Renal cortical epithelial cell (primary cell): Measurements from ENCODE around the gene DENR. TPM values are rescaled to one million over a fixed set of nuclear protein-coding genes. Genes with fewer than 3 reads are reported as not detected.
"Not testable (repeated sequence)": the region's sequence is repeated elsewhere in the genome, so short reads cannot be mapped to it uniquely, and the experiment has no call there.

Experiments
- DNase-seq: peaks from one replicate; pipeline ENCODE4 v3.0.0-alpha.2; 2011; ENCODE audit warnings: low read depth
- total RNA-seq: library from RNA; depleted of rRNA; stranded (reverse); fragments of >200 nt; gene quantifications from 2 replicates; pipeline ENCODE4 v1.2.3, GENCODE V29; 2014

Gene DENR
- total RNA-seq, 1 donor from 2014 or later: 46.7 TPM

DNA sequence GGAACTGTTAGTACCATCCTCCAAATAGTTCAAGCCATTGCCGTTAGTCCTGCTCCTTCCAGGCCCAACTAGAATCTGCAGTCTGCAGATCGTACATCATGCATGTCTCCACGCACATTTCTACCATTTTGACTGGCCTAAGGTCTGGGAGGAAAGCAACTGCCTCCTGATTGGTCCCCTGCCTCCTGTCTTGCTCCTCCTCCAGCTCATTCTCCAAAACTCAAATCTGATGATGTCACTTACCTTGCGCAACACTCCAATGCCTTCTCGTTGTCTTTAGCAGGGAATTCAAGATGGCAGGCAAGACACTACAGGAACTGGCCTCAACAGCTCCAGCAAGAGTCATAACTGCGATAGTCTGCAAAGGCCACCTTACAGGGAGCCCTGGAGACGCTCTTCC is 12.3 kb upstream of the DENR start:
- DNase-seq: no peak

- no peak for DNase-seq
Measured at GRCh38 chr12:122743895-122744525, 8.6 kb upstream of the DENR start.

DNA sequence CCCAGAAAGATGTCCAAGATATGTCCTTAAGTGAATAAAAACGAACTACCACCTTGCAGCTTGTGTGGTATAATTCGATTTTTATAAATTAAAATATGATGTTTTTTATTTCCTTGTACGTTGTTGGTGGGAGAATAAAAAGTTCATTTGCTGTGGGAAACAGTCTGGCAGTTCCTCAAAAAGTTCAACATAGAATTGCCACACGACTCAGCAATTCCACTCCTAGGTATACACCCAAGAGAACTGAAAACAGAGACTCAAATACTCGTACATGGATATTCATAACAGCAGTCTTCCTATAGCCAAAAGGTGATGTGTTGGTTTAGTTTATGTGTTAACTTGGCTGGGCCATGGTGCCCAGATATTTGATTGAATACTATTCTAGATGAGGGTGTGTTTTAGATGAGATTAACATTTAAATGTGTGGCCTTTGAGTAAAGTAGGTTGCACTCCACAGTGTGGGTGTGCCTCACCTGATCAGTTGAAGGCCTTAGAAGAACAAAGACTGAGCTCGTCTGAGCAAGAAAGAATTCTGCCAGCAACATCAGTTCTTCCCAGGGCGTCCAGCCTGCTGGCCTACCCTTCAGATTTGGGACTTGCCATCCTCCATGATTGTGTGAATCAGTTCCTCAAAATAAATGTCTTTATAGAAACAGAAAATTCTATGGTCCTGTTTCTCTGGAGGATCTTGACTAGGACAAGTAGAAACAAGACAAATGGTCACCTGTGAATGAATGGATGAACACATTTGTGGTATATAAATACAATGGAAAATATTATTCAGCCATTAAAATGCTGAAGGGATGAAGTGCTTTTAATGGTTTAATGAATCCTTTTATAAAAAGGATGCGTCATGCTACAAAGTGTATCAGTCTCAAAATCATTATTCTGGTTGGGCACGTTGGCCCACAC is 5.1 kb upstream of the DENR start:
- DNase-seq: no peak

- no peak for DNase-seq
Measured at GRCh38 chr12:122749569-122750332, 2.9 kb upstream of the DENR start.

GRCh38 chr12:122750781-122751515 is 1.7 kb upstream of the DENR start:
- DNase-seq: not testable (repeated sequence)

DNA sequence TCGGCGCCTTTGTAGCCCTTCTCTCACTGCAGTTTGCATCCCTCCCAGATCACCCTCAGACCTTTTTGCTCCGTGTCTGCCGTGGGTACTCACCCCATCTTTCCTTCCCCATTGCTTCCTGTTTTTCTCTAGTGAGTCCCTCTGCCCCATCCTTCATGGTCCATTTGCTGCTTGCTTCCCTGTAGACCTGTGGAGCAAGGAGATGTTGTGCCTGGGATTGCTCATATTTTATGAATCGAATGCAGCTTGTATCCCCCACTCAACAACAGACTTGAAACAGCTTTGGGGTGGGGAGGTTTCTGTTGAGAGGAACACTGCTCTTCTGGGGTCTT is 661 bp downstream of the DENR start:
- peak; percentile 24 for DNase-seq

GRCh38 chr12:122754790-122755189 is 2.2 kb downstream of the DENR start:
- DNase-seq: no peak

DNA sequence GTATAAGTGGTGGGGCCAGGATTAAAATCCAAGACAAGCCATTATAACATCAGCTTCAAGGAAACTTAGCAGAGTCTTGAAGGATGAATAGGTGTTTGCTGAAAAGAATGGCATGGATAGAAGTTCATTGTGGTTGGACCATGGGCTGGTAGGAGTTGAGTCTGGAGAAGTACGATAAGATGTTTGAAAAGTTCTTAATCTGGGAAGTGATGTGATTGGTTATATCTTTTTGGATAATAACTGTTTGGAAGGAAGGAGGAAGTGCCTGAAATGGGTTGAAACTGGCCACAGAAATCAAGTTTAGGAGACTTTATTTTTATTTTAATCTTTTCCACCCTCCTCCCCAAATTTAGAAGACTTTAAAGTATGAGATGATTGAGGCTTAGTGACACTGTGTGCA is 4.9 kb downstream of the DENR start:
- DNase-seq: no peak

DNA sequence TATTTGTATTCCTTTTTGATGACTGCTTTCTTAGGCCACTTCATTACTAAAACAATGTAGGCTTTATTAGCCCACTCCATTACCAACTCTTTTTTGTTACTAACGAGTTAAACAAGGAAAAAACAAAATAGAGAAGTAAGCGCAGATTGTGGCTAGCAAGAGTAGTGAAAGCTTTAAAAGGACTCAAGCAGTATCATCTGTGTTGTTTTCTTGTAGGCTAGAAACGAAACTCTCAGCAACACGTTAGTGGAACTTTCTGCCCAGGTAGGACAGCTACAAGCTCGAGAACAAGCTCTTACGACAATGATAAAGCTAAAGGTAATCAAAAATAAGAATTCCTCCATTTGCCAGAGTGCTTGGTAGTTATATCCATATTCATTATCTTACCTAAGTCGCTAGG is 32.9 kb downstream of the DENR start:
- DNase-seq: no peak

DNA sequence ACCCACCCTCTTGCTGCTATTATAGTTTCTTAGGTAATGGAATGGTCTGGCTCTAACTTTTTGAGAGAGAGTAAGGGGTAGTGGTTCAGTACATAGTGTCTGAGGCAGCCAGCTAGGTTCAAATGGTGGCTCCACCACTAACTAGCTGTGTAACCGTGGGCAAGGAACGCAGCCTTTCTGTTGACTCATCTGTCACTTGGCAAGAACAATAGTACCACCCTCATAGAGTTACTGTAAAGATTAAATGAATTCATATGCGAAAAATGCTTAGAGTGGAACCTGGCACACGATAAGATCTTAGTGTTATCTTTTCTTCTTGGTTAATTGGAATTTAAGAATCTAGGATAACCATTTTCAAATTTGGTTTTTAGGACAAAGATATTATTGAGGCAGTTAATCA is 35.8 kb downstream of the DENR start:
- no peak for DNase-seq

- no peak for DNase-seq
Measured at GRCh38 chr12:122789637-122790036, 37.0 kb downstream of the DENR start.

GRCh38 chr12:122790393-122791075 is 37.9 kb downstream of the DENR start:
- DNase-seq: no peak

DNA sequence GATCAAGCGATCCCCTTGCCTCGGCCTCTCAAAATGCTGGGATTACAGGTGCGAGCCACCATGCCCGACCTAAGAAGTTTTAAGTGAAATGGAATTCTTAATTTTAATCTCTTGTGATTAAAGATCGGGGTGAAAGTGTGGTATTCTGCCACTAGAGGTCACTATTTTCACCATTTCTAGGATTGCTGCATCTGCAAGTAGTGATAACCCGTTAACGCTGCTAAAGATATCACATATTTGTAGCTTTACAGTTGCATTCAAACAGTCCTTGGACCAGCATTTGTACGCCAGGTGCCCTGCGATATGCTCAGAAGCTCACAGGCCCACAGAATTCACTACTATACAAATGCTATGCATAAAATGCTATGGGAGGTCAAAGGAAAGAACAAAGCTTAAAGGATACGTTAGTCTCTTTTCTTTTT is 41.1 kb downstream of the DENR start:
- peak; percentile 70 for DNase-seq

DNA sequence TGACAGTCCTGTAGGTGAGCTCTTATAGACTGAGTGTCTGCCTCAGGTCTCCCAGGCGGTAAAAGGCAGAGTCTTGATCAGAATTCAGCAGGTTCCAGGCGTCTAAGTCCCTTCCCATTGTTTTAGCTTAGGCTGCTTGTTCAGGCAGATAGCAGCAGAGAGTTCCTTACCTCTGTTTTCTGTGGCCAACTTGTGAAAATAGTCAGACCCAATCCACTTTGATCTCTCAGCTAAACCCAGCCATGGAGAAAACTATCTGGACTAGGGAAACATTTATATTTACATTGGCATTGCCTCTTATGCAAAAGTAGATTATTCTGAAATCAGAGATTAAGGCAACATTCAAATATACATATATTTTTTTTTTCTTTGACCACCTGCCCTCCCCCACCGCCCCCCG is 43.2 kb downstream of the DENR start:
- DNase-seq: no peak

- DNase-seq: no peak
Measured at GRCh38 chr12:122799641-122800243, 47.1 kb downstream of the DENR start.

- no peak for DNase-seq
Measured at GRCh38 chr12:122803937-122804336, 51.3 kb downstream of the DENR start.

DNA sequence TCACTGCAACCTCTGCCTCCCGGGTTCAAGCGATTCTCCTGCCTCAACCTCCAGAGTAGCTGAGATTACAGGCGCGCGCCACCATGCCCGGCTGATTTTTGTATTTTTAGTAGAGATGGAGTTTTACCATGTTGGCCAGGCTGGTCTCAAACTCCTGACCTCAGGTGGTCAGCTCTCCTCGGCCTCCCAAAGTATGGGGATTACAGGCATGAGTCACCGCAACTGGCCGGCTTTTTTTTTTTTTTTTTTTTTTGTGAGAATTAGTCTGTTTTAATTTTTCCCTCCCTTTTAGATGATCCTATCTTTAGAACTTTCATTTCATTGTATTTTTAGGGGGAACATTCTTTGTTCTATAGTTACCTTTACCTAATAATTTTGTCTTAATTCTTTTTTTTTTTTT is 52.3 kb downstream of the DENR start:
- DNase-seq: not testable (repeated sequence)

DNA sequence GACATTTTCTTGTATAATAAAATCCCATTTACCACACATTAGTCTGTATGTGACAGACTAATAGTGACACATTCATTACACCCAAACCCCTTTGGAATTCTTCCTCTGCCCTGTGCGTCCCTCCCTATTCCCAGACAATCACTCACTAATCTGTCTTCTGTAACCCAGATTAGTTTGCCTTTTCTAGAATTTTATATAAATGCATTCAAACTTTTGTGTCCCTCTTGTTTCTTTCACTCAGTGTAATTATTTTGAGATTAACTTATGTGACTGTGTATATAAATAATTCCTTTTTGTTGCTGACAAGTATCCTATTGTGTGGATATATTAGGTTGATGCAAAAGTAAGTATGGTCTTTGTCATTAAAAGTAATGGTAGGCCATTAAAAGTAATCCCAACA is 55.0 kb downstream of the DENR start:
- DNase-seq: no peak

DNA sequence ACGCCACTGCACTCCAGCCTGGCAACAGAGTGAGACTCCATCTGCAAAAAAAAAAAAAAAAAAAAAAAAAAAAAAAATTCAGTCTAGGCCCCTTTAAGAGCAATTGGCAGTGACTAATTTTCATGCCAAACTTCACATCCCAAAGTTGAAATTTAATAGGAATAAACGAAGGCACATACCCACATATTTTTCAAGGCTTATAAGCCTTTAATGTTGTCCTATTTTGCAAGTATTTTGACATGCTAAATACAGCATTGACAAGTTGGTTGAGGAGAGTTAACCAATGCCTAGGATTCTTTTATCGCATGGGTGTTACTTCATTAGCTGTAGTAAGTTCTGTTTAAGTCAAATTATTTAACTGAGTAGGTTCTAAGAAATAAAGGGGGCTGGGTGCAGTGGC is 59.2 kb downstream of the DENR start:
- peak; percentile 58 for DNase-seq

- DNase-seq: no peak
Measured at GRCh38 chr12:122813310-122813713, 60.7 kb downstream of the DENR start.

GRCh38 chr12:122819209-122819785 is 66.7 kb downstream of the DENR start:
- DNase-seq: no peak
